ENCODE results near the gene COL18A1. TPM values are rescaled to one million over a fixed set of nuclear protein-coding genes. Genes with fewer than 3 reads are reported as not detected.
A peak's percentile ranks its signal among the peaks of the same experiment; 100 is the strongest.

The COL18A1 gene
- total and polyA plus RNA-seq, 10 donors, result 35.0 to 208 (median 86.4) TPM

DNA sequence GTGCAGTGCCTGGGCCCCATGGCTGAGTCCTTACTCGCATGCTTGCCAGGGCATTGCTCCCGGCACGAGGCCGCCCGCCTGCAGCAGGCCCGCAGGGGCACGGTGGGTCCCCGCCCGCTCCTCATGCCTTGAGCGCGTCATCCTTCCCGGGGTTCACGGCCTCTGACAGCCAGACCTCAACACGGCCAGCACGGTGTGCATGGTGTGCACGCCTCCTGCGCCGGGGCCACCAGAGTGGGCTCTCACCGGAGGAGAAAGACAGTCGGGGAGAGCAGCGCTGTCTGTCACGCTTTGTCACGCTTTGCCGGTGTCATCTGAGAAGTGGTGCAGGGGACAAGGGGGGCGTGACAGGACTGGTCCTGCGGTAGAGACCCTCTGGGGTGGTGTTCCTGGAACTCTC is 11.9 kb upstream of the COL18A1 start:
- H3K4me3 ChIP-seq, result no peak overlapping the region
- intact Hi-C loops (cut with DNase I; ENCODE audit: low total_unique reads), result no loop called here
- H3K27me3 ChIP-seq (replicated peaks in 1 of 7), result peaks cover 0 to 30% (median 0%) of the 10 kb centered on the region in 7 donors
- DNase-seq, result peak; percentile 72
- TF ChIP-seq CTCF (IDR thresholded peaks at IDR 0.05 in 8 of 11, conservative IDR thresholded peaks at IDR 0.05 in 3 of 11), result no peak
- no peak for TF ChIP-seq POLR2A (IDR thresholded peaks at IDR 0.05)
- no peak for TF ChIP-seq POLR2AphosphoS5 (IDR thresholded peaks at IDR 0.05)
- no peaks in the 10 kb centered on the region for H3K9me3 ChIP-seq
- H3K27ac ChIP-seq, result no peak overlapping the region
- H3K4me1 ChIP-seq, result peaks cover 0 to 4% (median 0%) of the 10 kb centered on the region in 6 donors
- no peaks in the 10 kb centered on the region for H3K36me3 ChIP-seq
- WGBS, 5 donors, result 90 to 97% (median 93%) methylated on average over 21 to 26 of the region's 26 CpGs

- no peak overlapping the region for H3K27ac ChIP-seq
- intact Hi-C loops (cut with DNase I; ENCODE audit: low total_unique reads), result no loop called here
- peaks cover 0 to 25% (median 0%) of the 10 kb centered on the region in 7 donors for H3K27me3 ChIP-seq (replicated peaks in 1 of 7)
- DNase-seq, result peak; percentile 47
- H3K4me1 ChIP-seq, result no peaks in the 10 kb centered on the region
- no peak for TF ChIP-seq POLR2A (IDR thresholded peaks at IDR 0.05)
- H3K9me3 ChIP-seq, result no peaks in the 10 kb centered on the region
- no peaks in the 10 kb centered on the region for H3K36me3 ChIP-seq
- no peak overlapping the region for H3K4me3 ChIP-seq
- WGBS, 5 donors, result 81 to 86% (median 83%) methylated on average over 19 to 30 of the region's 30 CpGs
Measured at GRCh38 chr21:45393833-45394638, 10.9 kb upstream of the COL18A1 start.

DNA sequence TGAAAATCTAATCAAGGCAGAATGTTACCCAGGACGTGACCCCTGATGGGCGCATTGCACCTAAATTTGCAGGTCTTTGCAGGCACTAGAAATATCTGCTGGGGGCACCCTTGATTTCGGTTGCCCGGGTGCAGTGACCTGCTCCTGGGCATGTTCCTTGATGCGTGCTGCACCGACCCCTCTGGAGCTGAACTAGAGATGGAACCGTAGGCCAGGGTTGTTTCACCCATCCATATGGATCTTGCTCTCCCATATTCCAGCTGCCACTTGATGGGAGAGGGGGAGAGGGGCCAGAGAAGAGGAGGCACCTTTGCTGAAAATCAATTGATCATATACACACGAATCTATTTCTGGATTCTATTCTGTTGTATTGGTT is 8.4 kb upstream of the COL18A1 start:
- Histone ChIP-seq H3K4me3 (no peak overlapping the region), H3K36me3 (no peaks in the 10 kb centered on the region), H3K27ac (no peak overlapping the region), H3K4me1 (no peaks in the 10 kb centered on the region), H3K27me3 (replicated peaks in 1 of 7) (peaks cover 0 to 34% (median 0%) of the 10 kb centered on the region in 7 donors), H3K9me3 (peaks cover 0 to 13% (median 9%) of the 10 kb centered on the region in 8 donors)
- WGBS, 5 donors, result 73 to 87% (median 80%) methylated on average over 8 of the region's 8 CpGs
- intact Hi-C loops (cut with DNase I; ENCODE audit: low total_unique reads), result no loop called here
- TF ChIP-seq POLR2AphosphoS5 (IDR thresholded peaks at IDR 0.05), result no peak
- TF ChIP-seq CTCF (IDR thresholded peaks at IDR 0.05 in 8 of 11, conservative IDR thresholded peaks at IDR 0.05 in 3 of 11), result no peak
- TF ChIP-seq POLR2A (IDR thresholded peaks at IDR 0.05), result no peak
- DNase-seq, result peak; percentile 49

GRCh38 chr21:45397381-45397780 is 7.6 kb upstream of the COL18A1 start:
- H3K9me3 ChIP-seq, result peaks cover 0 to 17% (median 12%) of the 10 kb centered on the region in 8 donors
- no peaks in the 10 kb centered on the region for H3K36me3 ChIP-seq
- DNase-seq, result no peak
- WGBS, 5 donors, result 72 to 88% (median 79%) methylated on average over 2 of the region's 2 CpGs
- intact Hi-C loops (cut with DNase I; ENCODE audit: low total_unique reads), result no loop called here
- TF ChIP-seq CTCF (IDR thresholded peaks at IDR 0.05 in 8 of 11, conservative IDR thresholded peaks at IDR 0.05 in 3 of 11), result no peak
- no peak for TF ChIP-seq POLR2A (IDR thresholded peaks at IDR 0.05)
- TF ChIP-seq POLR2AphosphoS5 (IDR thresholded peaks at IDR 0.05), result no peak
- no peak overlapping the region for H3K27ac ChIP-seq
- H3K4me3 ChIP-seq, result no peak overlapping the region
- no peaks in the 10 kb centered on the region for H3K4me1 ChIP-seq
- peaks cover 0 to 35% (median 0%) of the 10 kb centered on the region in 7 donors for H3K27me3 ChIP-seq (replicated peaks in 1 of 7)

Data from spleen (tissue), 11 donors.